Fibroblast of lung (primary cell): ENCODE data around the gene GAB2. TPM values are rescaled to one million over a fixed set of nuclear protein-coding genes. Genes with fewer than 3 reads are reported as not detected.

Source experiments
- DNase-seq, 2 donors: peaks; one replicate each; pipeline versions ENCODE4 v3.0.0 to v3.0.0-alpha.2; 2010; ENCODE audit warnings: low read depth in 2 of 2
- H2AFZ ChIP-seq: 2 replicates; pipeline ENCODE4 v1.5.1; 2012; ENCODE audit warnings: low read length, control low read depth, inconsistent platforms
- H3K27ac ChIP-seq: 2 replicates; pipeline ENCODE4 v1.5.1; 2011; ENCODE audit warnings: low read length, control low read depth; ENCODE audit not compliant: insufficient read depth
- H3K27me3 ChIP-seq: 2 replicates; pipeline ENCODE4 v1.5.1; 2011; ENCODE audit warnings: mild to moderate bottlenecking, low read length; ENCODE audit not compliant: control insufficient read depth, insufficient read depth
- H3K36me3 ChIP-seq: 2 replicates; pipeline ENCODE4 v1.5.1; 2011; ENCODE audit warnings: low read length; ENCODE audit not compliant: control insufficient read depth, insufficient read depth
- H3K4me1 ChIP-seq: 2 replicates; pipeline ENCODE4 v1.5.1; 2011; ENCODE audit warnings: low read length; ENCODE audit not compliant: control insufficient read depth, insufficient read depth; ENCODE audit errors: extremely low read depth
- H3K4me2 ChIP-seq: 2 replicates; pipeline ENCODE4 v1.5.1; 2011; ENCODE audit warnings: low read length, control low read depth; ENCODE audit not compliant: insufficient read depth; ENCODE audit errors: extremely low read depth
- H3K4me3 ChIP-seq, 4 experiments: fragments of 200-600 bp in 1 of 4; sonication (generic) in 1 of 4; replicated peaks in 1 of 4; 2 replicates each; pipeline ENCODE4 v1.5.1; 2011 to 2016; ENCODE audit warnings: low read length in 4 of 4, low read depth in 3 of 4, mild to moderate bottlenecking in 3 of 4, control low read depth in 2 of 4, inconsistent platforms in 1 of 4, mixed read lengths in 1 of 4; ENCODE audit not compliant: insufficient read depth in 1 of 4; ENCODE audit errors: control extremely low read depth in 1 of 4
- H3K79me2 ChIP-seq: 2 replicates; pipeline ENCODE4 v1.5.1; 2012; ENCODE audit warnings: mild to moderate bottlenecking, low read length, inconsistent platforms; ENCODE audit not compliant: control insufficient read depth, insufficient read depth
- H3K9ac ChIP-seq: 2 replicates; pipeline ENCODE4 v1.5.1; 2011; ENCODE audit warnings: mild to moderate bottlenecking, low read length, control low read depth; ENCODE audit not compliant: insufficient read depth
- H3K9me3 ChIP-seq: 2 replicates; pipeline ENCODE4 v1.5.1; 2012; ENCODE audit warnings: low read depth, low read length; ENCODE audit not compliant: control insufficient read depth, insufficient read depth
- H4K20me1 ChIP-seq: 2 replicates; pipeline ENCODE4 v1.5.1; 2011; ENCODE audit warnings: low read length; ENCODE audit not compliant: control insufficient read depth, insufficient read depth; ENCODE audit errors: extremely low read depth
- CTCF ChIP-seq, 2 donors: IDR thresholded peaks in 1 of 2; conservative IDR thresholded peaks in 1 of 2; 1 replicate in 1 of 2; 2 replicates in 1 of 2; pipeline ENCODE4 v1.5.1; 2011 to 2012; ENCODE audit warnings: low read length in 2 of 2, control low read depth in 1 of 2, inconsistent platforms in 1 of 2, low read depth in 1 of 2, mild to moderate bottlenecking in 1 of 2
- EZH2 ChIP-seq: IDR thresholded peaks from 2 replicates; pipeline ENCODE4 v1.5.1; 2012; ENCODE audit warnings: low read length, control low read depth, mild to moderate bottlenecking; ENCODE audit errors: missing control alignments
- polyA plus RNA-seq, 2 donors: library from polyadenylated mRNA; depleted of rRNA in 1 of 2; stranded (reverse) in 1 of 2; unstranded in 1 of 2; fragments of >200 nt; gene quantifications; 2 replicates each; pipeline ENCODE4 v1.2.1, GENCODE V29; 2011 to 2012; ENCODE audit warnings: missing spikeins in 1 of 2
- total RNA-seq: library from RNA; depleted of rRNA; stranded (reverse); fragments of >200 nt; gene quantifications from 2 replicates; pipeline ENCODE4 v1.2.1, GENCODE V29; 2014

The GAB2 gene
- total and polyA plus RNA-seq, 2 donors (not counting 1 experiment from before 2014, with no cell fraction given) = 7.1 to 14.0 TPM

- Histone ChIP-seq H3K4me1 (peaks cover 15% of the 10 kb centered on the region), H3K4me3 (no peak overlapping the region), H3K79me2 (peaks cover 8% of the 10 kb centered on the region), H3K27ac (peak overlapping the region; percentile 13), H4K20me1 (no peaks in the 10 kb centered on the region), H3K9ac (no peak overlapping the region), H2AFZ (no peak overlapping the region), H3K4me2 (no peak overlapping the region), H3K36me3 (no peaks in the 10 kb centered on the region), H3K27me3 (no peaks in the 10 kb centered on the region), H3K9me3 (no peaks in the 10 kb centered on the region)
- DNase-seq = no peak
- TF ChIP-seq CTCF (conservative IDR thresholded peaks at IDR 0.05 in 1 of 2, IDR thresholded peaks at IDR 0.05 in 1 of 2; ENCODE audit: low read depth in 1 of 2, low read length in 2 of 2) = no peak
- no peak for TF ChIP-seq EZH2
These were observed 2.3 kb downstream of the GAB2 start for GRCh38 chr11:78415338-78415737.

GRCh38 chr11:78414321-78415051, 3.1 kb downstream of the GAB2 start:
- Histone ChIP-seq H3K4me1 (peaks cover 13% of the 10 kb centered on the region), H3K9me3 (no peaks in the 10 kb centered on the region), H3K79me2 (peaks cover 8% of the 10 kb centered on the region), H2AFZ (no peak overlapping the region), H3K27me3 (no peaks in the 10 kb centered on the region), H3K4me3 (no peak overlapping the region), H3K9ac (no peak overlapping the region), H3K4me2 (no peak overlapping the region), H3K27ac (no peak overlapping the region), H3K36me3 (no peaks in the 10 kb centered on the region), H4K20me1 (no peaks in the 10 kb centered on the region)
- peak in 1 of 2 donors; percentile 59 for DNase-seq
- TF ChIP-seq EZH2 (no peak), CTCF (conservative IDR thresholded peaks at IDR 0.05 in 1 of 2, IDR thresholded peaks at IDR 0.05 in 1 of 2; ENCODE audit: low read depth in 1 of 2, low read length in 2 of 2) (peak; percentile 26 to 68)

GRCh38 chr11:78408619-78409018, 9.0 kb downstream of the GAB2 start:
- no peaks in the 10 kb centered on the region for H3K4me1 ChIP-seq
- no peak overlapping the region for H3K9ac ChIP-seq
- H3K4me2 ChIP-seq = no peak overlapping the region
- H3K9me3 ChIP-seq = no peaks in the 10 kb centered on the region
- H3K4me3 ChIP-seq = no peak overlapping the region
- H3K27me3 ChIP-seq = no peaks in the 10 kb centered on the region
- H3K27ac ChIP-seq = no peak overlapping the region
- H4K20me1 ChIP-seq = no peaks in the 10 kb centered on the region
- no peak overlapping the region for H2AFZ ChIP-seq
- DNase-seq = no peak
- no peaks in the 10 kb centered on the region for H3K36me3 ChIP-seq
- TF ChIP-seq EZH2 (no peak), CTCF (conservative IDR thresholded peaks at IDR 0.05 in 1 of 2, IDR thresholded peaks at IDR 0.05 in 1 of 2; ENCODE audit: low read depth in 1 of 2, low read length in 2 of 2) (no peak)
- peaks cover 4% of the 10 kb centered on the region for H3K79me2 ChIP-seq
